Measurements from ENCODE around the gene ADGRG7.
"Not testable (repeated sequence)": the region's sequence is repeated elsewhere in the genome, so short reads cannot be mapped to it uniquely, and the experiment has no call there.

ADGRG7 gene

GRCh38 chr3:100656945-100657344 lies 47.5 kb downstream of the ADGRG7 start:
- no peak for TF ChIP-seq CTCF (conservative IDR thresholded peaks at IDR 0.05; ENCODE audit: low read depth, low read length)
- DNase-seq (ENCODE audit: low read depth), result no peak

GRCh38 chr3:100661294-100661693 lies 51.9 kb downstream of the ADGRG7 start:
- H3K4me3 ChIP-seq (ENCODE audit: low read depth, low read length); DNase-seq (ENCODE audit: low read depth): not testable (repeated sequence)

More at GRCh38 chr3:100656945-100657344, 47.5 kb downstream of the ADGRG7 start:
- H3K4me3 ChIP-seq (ENCODE audit: low read depth, low read length), result no peak overlapping the region

- no peak for TF ChIP-seq CTCF (conservative IDR thresholded peaks at IDR 0.05; ENCODE audit: low read depth, low read length)
- DNase-seq (ENCODE audit: low read depth), result peak; percentile 57
Measured at GRCh38 chr3:100662113-100662823, 52.9 kb downstream of the ADGRG7 start.

DNA sequence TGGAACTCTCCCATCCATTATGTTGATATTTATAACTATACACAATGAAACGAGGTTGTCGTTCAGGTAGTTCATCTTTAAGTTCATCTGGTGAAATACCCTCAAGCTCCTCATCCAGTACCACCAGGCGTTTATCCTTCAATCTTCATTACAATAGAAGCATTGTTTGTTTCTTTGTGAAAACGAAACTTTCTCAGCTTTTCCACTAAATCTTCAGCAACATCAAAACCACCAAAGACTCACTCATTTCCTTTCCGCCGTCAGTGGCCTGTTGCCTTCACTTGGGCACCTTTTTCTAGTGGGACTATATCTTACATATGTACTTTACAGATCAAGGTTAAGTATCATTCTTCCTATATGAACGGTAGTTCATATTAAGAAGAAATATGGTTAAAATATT lies 55.8 kb downstream of the ADGRG7 start:
- no peak overlapping the region for H3K4me3 ChIP-seq (ENCODE audit: low read depth, low read length)
- no peak for TF ChIP-seq CTCF (conservative IDR thresholded peaks at IDR 0.05; ENCODE audit: low read depth, low read length)
- DNase-seq (ENCODE audit: low read depth), result no peak

More at GRCh38 chr3:100662113-100662823, 52.9 kb downstream of the ADGRG7 start:
- no peak overlapping the region for H3K4me3 ChIP-seq (ENCODE audit: low read depth, low read length)

GRCh38 chr3:100666699-100667098 lies 57.3 kb downstream of the ADGRG7 start:
- DNase-seq (ENCODE audit: low read depth); H3K4me3 ChIP-seq (ENCODE audit: low read depth, low read length): not testable (repeated sequence)

DNA sequence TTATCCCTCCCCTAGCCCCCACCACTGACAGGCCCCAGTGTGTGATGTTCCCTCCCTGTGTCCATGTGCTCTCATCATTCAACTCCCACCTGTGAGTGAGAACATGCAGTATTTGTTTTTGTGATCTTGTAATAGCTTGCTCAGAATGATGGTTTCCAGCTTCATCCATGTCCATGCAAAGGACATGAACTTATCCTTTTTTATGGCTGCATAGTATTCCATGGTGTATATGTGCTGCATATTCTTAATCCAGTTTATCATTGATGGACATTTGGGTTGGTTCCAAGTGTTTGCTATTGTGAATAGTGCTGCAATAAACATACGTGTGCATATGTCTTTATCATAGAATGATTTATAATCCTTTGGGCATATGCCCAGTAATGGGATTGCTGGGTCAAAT lies 57.9 kb downstream of the ADGRG7 start:
- H3K4me3 ChIP-seq (ENCODE audit: low read depth, low read length); DNase-seq (ENCODE audit: low read depth): not testable (repeated sequence)

- DNase-seq (ENCODE audit: low read depth); H3K4me3 ChIP-seq (ENCODE audit: low read depth, low read length): not testable (repeated sequence)
Measured at GRCh38 chr3:100670995-100671394, 61.6 kb downstream of the ADGRG7 start.

GRCh38 chr3:100681496-100681895 lies 72.1 kb downstream of the ADGRG7 start:
- H3K4me3 ChIP-seq (ENCODE audit: low read depth, low read length), result no peak overlapping the region
- no peak for DNase-seq (ENCODE audit: low read depth)
- no peak for TF ChIP-seq CTCF (conservative IDR thresholded peaks at IDR 0.05; ENCODE audit: low read depth, low read length)

DNA sequence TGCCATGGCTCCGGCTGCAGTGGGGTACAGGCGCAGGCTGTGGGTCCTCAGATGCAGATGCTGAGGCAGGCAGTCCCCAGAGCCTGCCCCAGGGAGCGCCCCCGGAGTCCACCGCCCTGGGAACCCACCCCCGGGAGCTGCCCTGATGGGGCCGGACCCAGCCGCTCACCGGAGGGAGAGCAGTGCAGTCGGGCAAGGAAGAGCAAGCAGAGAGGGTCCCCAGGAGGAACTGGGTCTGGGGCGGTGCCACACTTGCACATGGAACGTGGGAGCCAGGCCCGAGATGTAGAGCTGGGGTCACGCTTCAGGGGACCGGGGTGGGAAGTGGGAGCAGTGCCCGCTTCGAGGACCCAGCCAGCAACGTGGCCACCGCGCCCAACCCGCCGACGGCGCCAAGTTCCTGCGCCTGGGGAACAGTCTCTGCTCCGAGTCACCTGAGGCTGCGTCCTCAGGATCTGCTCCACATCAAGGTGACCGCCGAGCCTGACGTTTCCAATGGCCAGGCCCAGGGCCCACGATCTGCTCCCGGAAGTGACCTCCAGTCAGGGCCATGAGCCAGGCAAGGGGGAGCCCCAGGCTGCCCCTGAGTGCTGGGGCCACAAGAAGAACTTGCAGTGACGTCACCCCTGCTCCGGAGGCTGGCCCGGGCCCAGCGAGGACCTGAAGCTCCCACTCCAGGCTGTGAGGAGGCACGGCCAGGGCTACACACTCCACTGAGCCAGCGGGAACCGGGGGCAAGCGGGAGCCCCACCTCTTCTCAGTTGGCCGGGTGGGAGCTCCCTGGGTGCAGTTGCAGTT lies 72.9 kb downstream of the ADGRG7 start:
- peak overlapping the region; percentile 22 for H3K4me3 ChIP-seq (ENCODE audit: low read depth, low read length)
- no peak for TF ChIP-seq CTCF (conservative IDR thresholded peaks at IDR 0.05; ENCODE audit: low read depth, low read length)
- DNase-seq (ENCODE audit: low read depth), result peak; percentile 22

All from choroid plexus epithelial cell (primary cell).